Subcutaneous adipose tissue (tissue), 4 donors: ENCODE data around the gene ARHGEF28. TPM values are rescaled to one million over a fixed set of nuclear protein-coding genes. Genes with fewer than 3 reads are reported as not detected.

ENCODE experiments used
- CTCF ChIP-seq: fragments of 450-650 bp; IDR thresholded peaks from one replicate; pipeline ENCODE4 v1.5.1; 2016; ENCODE audit warnings: low read depth, mild to moderate bottlenecking, control low read depth, antibody characterized with exemption, moderate library complexity
- total RNA-seq, 4 donors: library from RNA; depleted of rRNA; stranded (reverse); fragments of >200 nt; gene quantifications; one replicate each; pipeline ENCODE4 v1.1.0, GENCODE V29; 2016

ARHGEF28 gene
- total RNA-seq, 4 donors from 2014 or later: 9.9 to 46.3 (median 17.3) TPM

- no peak for TF ChIP-seq CTCF
Observed at GRCh38 chr5:73928476-73929070, 302.6 kb downstream of the ARHGEF28 start.

- no peak for TF ChIP-seq CTCF
Observed at GRCh38 chr5:73935719-73936118, 309.7 kb downstream of the ARHGEF28 start.

GRCh38 chr5:73938280-73938937 is 312.4 kb downstream of the ARHGEF28 start:
- TF ChIP-seq CTCF: no peak

GRCh38 chr5:73938938-73939320 is 312.9 kb downstream of the ARHGEF28 start:
- no peak for TF ChIP-seq CTCF

- no peak for TF ChIP-seq CTCF
Observed at GRCh38 chr5:73939557-73939956, 313.6 kb downstream of the ARHGEF28 start.

GRCh38 chr5:73940026-73940425 is 314.0 kb downstream of the ARHGEF28 start:
- TF ChIP-seq CTCF: no peak

- TF ChIP-seq CTCF: no peak
Observed at GRCh38 chr5:73940801-73941200, 314.8 kb downstream of the ARHGEF28 start.
